ENCODE results near the gene SRSF3.

The SRSF3 gene

GRCh38 chr6:36625158-36625919, 31.2 kb downstream of the SRSF3 start:
- ATAC-seq: no peak
- TF ChIP-seq TCF4 (CRISPR knock-in tag; IDR thresholded peaks at IDR 0.05; ENCODE audit: borderline replicate concordance) (no peak), SNAI2 (CRISPR knock-in tag; IDR thresholded peaks at IDR 0.05) (no peak), OSR1 (CRISPR knock-in tag; IDR thresholded peaks at IDR 0.05) (no peak), POU6F1 (CRISPR knock-in tag; IDR thresholded peaks at IDR 0.05; ENCODE audit: borderline replicate concordance, low read depth) (no peak), ISL1 (CRISPR knock-in tag; IDR thresholded peaks at IDR 0.05) (no peak), ZNF8 (CRISPR knock-in tag; IDR thresholded peaks at IDR 0.05) (no peak), GLIS3 (CRISPR knock-in tag; IDR thresholded peaks at IDR 0.05) (no peak), PPARA (CRISPR knock-in tag; IDR thresholded peaks at IDR 0.05; ENCODE audit: borderline replicate concordance) (no peak), ZFP3 (CRISPR knock-in tag; IDR thresholded peaks at IDR 0.05) (no peak), PATZ1 (CRISPR knock-in tag; IDR thresholded peaks at IDR 0.05; ENCODE audit: borderline replicate concordance) (no peak), CREB5 (CRISPR knock-in tag; IDR thresholded peaks at IDR 0.05; ENCODE audit: low read depth) (no peak), CSRNP3 (CRISPR knock-in tag; IDR thresholded peaks at IDR 0.05) (no peak), ZNF565 (CRISPR knock-in tag; conservative IDR thresholded peaks at IDR 0.05; ENCODE audit: low read depth) (no peak), TSHZ2 (CRISPR knock-in tag; IDR thresholded peaks at IDR 0.05) (no peak), CSDC2 (CRISPR knock-in tag; IDR thresholded peaks at IDR 0.05) (no peak), ESRRG (CRISPR knock-in tag; IDR thresholded peaks at IDR 0.05) (no peak), ARNTL (CRISPR knock-in tag; IDR thresholded peaks at IDR 0.05; ENCODE audit: borderline replicate concordance, low read depth) (no peak)

GRCh38 chr6:36626636-36627035, 32.5 kb downstream of the SRSF3 start:
- no peak for TF ChIP-seq ZFP30 (CRISPR knock-in tag; IDR thresholded peaks at IDR 0.05)
- no peak for TF ChIP-seq ISL1 (CRISPR knock-in tag; IDR thresholded peaks at IDR 0.05)
- no peak for TF ChIP-seq RARB (CRISPR knock-in tag; IDR thresholded peaks at IDR 0.05)
- no peak for TF ChIP-seq TCF4 (CRISPR knock-in tag; IDR thresholded peaks at IDR 0.05; ENCODE audit: borderline replicate concordance)
- TF ChIP-seq BACH2 (CRISPR knock-in tag; IDR thresholded peaks at IDR 0.05; ENCODE audit: borderline replicate concordance): no peak
- TF ChIP-seq CSDC2 (CRISPR knock-in tag; IDR thresholded peaks at IDR 0.05): no peak
- TF ChIP-seq ZC3H10 (CRISPR knock-in tag; IDR thresholded peaks at IDR 0.05): no peak
- ATAC-seq: no peak

- no peak for ATAC-seq
- TF ChIP-seq ARNTL (CRISPR knock-in tag; IDR thresholded peaks at IDR 0.05; ENCODE audit: borderline replicate concordance, low read depth): no peak
- no peak for TF ChIP-seq ZNF565 (CRISPR knock-in tag; conservative IDR thresholded peaks at IDR 0.05; ENCODE audit: low read depth)
- no peak for TF ChIP-seq GLIS3 (CRISPR knock-in tag; IDR thresholded peaks at IDR 0.05)
- no peak for TF ChIP-seq SNAI2 (CRISPR knock-in tag; IDR thresholded peaks at IDR 0.05)
- no peak for TF ChIP-seq TOX (CRISPR knock-in tag; IDR thresholded peaks at IDR 0.05; ENCODE audit: borderline replicate concordance)
- no peak for TF ChIP-seq CREB5 (CRISPR knock-in tag; IDR thresholded peaks at IDR 0.05; ENCODE audit: low read depth)
- no peak for TF ChIP-seq ZFP3 (CRISPR knock-in tag; IDR thresholded peaks at IDR 0.05)
- no peak for TF ChIP-seq ZFP30 (CRISPR knock-in tag; IDR thresholded peaks at IDR 0.05)
- no peak for TF ChIP-seq TSHZ2 (CRISPR knock-in tag; IDR thresholded peaks at IDR 0.05)
- no peak for TF ChIP-seq PPARA (CRISPR knock-in tag; IDR thresholded peaks at IDR 0.05; ENCODE audit: borderline replicate concordance)
- no peak for TF ChIP-seq BACH2 (CRISPR knock-in tag; IDR thresholded peaks at IDR 0.05; ENCODE audit: borderline replicate concordance)
- no peak for TF ChIP-seq ZNF70 (CRISPR knock-in tag; IDR thresholded peaks at IDR 0.05)
- no peak for TF ChIP-seq ISL1 (CRISPR knock-in tag; IDR thresholded peaks at IDR 0.05)
- TF ChIP-seq ZNF8 (CRISPR knock-in tag; IDR thresholded peaks at IDR 0.05): no peak
- no peak for TF ChIP-seq RARB (CRISPR knock-in tag; IDR thresholded peaks at IDR 0.05)
- no peak for TF ChIP-seq CSDC2 (CRISPR knock-in tag; IDR thresholded peaks at IDR 0.05)
Observed at GRCh38 chr6:36627141-36627540, 33.0 kb downstream of the SRSF3 start.
